ENCODE results near the gene HAAO.

- TF ChIP-seq CTCF (IDR thresholded peaks at IDR 0.05) (no peak), EP300 (IDR thresholded peaks at IDR 0.05) (no peak), POLR2A (IDR thresholded peaks at IDR 0.05) (no peak)
These were observed 35.3 kb downstream of the HAAO start for GRCh38 chr2:42756966-42757513.

Data from ovary (tissue), 3 donors.